H1 (cell line): ENCODE measurements around the gene ARID5B. TPM values are rescaled to one million over a fixed set of nuclear protein-coding genes. Genes with fewer than 3 reads are reported as not detected.

Experiments used
- CTCF ChIA-PET: fragments of 300-600 bp; sonication (Branson Sonifier 250); formaldehyde crosslinking; loops from one replicate; lab custom pipeline; 2021; ENCODE audit not compliant: partially characterized antibody; lab: Charles Lee
- POLR2A ChIA-PET: fragments of 300-600 bp; sonication (Branson Sonifier 250); formaldehyde crosslinking; loops from one replicate; lab custom pipeline; 2021; ENCODE audit warnings: inconsistent platforms; ENCODE audit not compliant: partially characterized antibody; lab: Charles Lee
- DNase-seq, 2 experiments: peaks; one replicate each; pipeline versions ENCODE4 v3.0.0 to v3.0.0-alpha.2; 2010 to 2022; ENCODE audit warnings: low spot score in 2 of 2, low read depth in 1 of 2, mixed read lengths in 1 of 2
- FAIRE-seq: peaks from 2 replicates; lab custom pipeline; 2011; peaks lifted over from hg19 to GRCh38; lab: Jason Lieb, UNC
- H2AFZ ChIP-seq: 2 replicates; pipeline ENCODE4 v1.8.1; 2012; ENCODE audit warnings: low read length, inconsistent platforms
- H2AK5ac ChIP-seq: 2 replicates; pipeline ENCODE4 v1.6.1; 2013; ENCODE audit warnings: low read depth, low read length
- H2BK120ac ChIP-seq: replicated peaks from 2 replicates; pipeline ENCODE3; 2013; ENCODE audit warnings: low read depth, low read length, inconsistent platforms
- H2BK12ac ChIP-seq: 2 replicates; pipeline ENCODE4 v1.6.1; 2013; ENCODE audit warnings: low read depth, low read length
- H2BK15ac ChIP-seq: 2 replicates; pipeline ENCODE4 v1.6.1; 2013; ENCODE audit warnings: low read length
- H2BK20ac ChIP-seq: 2 replicates; pipeline ENCODE4 v1.6.1; 2013; ENCODE audit warnings: low read length
- H2BK5ac ChIP-seq: 2 replicates; pipeline ENCODE4 v1.6.1; 2013; ENCODE audit warnings: low read depth, low read length
- H3K14ac ChIP-seq: 2 replicates; pipeline ENCODE4 v1.6.1; 2013; ENCODE audit warnings: inconsistent platforms; ENCODE audit not compliant: insufficient read length
- H3K18ac ChIP-seq: 2 replicates; pipeline ENCODE4 v1.6.1; 2013; ENCODE audit warnings: low read length; ENCODE audit errors: extremely low read depth
- H3K23ac ChIP-seq: 2 replicates; pipeline ENCODE4 v1.6.1; 2013; ENCODE audit warnings: inconsistent platforms; ENCODE audit not compliant: insufficient read length
- H3K23me2 ChIP-seq: 2 replicates; pipeline ENCODE4 v1.6.1; 2013; ENCODE audit warnings: low read depth, low read length
- H3K27ac ChIP-seq: 2 replicates; pipeline ENCODE4 v1.6.1; 2011; ENCODE audit warnings: low read depth, low read length, inconsistent platforms
- H3K27me3 ChIP-seq, 4 experiments: replicated peaks in 1 of 4; 1 replicate in 1 of 4; 2 replicates in 3 of 4; pipeline versions ENCODE4 v1.6.1 to v1.8.1; 2011 to 2013; ENCODE audit warnings: low read length in 3 of 4, mild to moderate bottlenecking in 3 of 4, inconsistent platforms in 2 of 4, mixed read lengths in 2 of 4, moderate library complexity in 1 of 4; ENCODE audit not compliant: control insufficient read depth in 3 of 4, insufficient read depth in 3 of 4; ENCODE audit errors: extremely low read depth in 1 of 4
- H3K36me3 ChIP-seq, 4 experiments: 2 replicates each; pipeline versions ENCODE4 v1.6.1 to v1.8.1; 2011 to 2013; ENCODE audit warnings: mild to moderate bottlenecking in 4 of 4, low read length in 3 of 4, moderate library complexity in 2 of 4, control low read depth in 1 of 4, inconsistent platforms in 1 of 4; ENCODE audit not compliant: insufficient read depth in 4 of 4, control insufficient read depth in 2 of 4
- H3K4ac ChIP-seq: replicated peaks from 2 replicates; pipeline ENCODE3; 2013; ENCODE audit warnings: low read length, low read depth, mixed read lengths, inconsistent platforms; ENCODE audit not compliant: insufficient read length
- H3K4me1 ChIP-seq, 4 experiments: replicated peaks in 1 of 4; 1 replicate in 1 of 4; 2 replicates in 3 of 4; pipeline versions ENCODE4 v1.6.1 to v1.8.1; 2011 to 2013; ENCODE audit warnings: low read length in 3 of 4, inconsistent platforms in 2 of 4, mixed read lengths in 1 of 4; ENCODE audit not compliant: insufficient read depth in 4 of 4, control insufficient read depth in 3 of 4
- H3K4me2 ChIP-seq, 2 experiments: 2 replicates each; pipeline versions ENCODE4 v1.6.1 to v1.8.1; 2011 to 2013; ENCODE audit warnings: low read depth in 2 of 2, low read length in 2 of 2, control low read depth in 1 of 2, inconsistent platforms in 1 of 2, mild to moderate bottlenecking in 1 of 2; ENCODE audit not compliant: insufficient read depth in 1 of 2
- H3K4me3 ChIP-seq, 4 experiments: fragments of 200-600, 300-600 bp in 1 of 4; sonication (generic), shearing (Covaris generic), sonication (Bioruptor Twin) in 1 of 4; 2 replicates each; pipeline versions ENCODE4 v1.5.1 to v1.8.1; 2011 to 2016; ENCODE audit warnings: low read length in 4 of 4, low read depth in 3 of 4, control low read depth in 2 of 4, inconsistent platforms in 2 of 4, mild to moderate bottlenecking in 2 of 4, mixed read lengths in 1 of 4, moderate library complexity in 1 of 4; ENCODE audit not compliant: insufficient read depth in 2 of 4; ENCODE audit errors: extremely low read depth in 1 of 4
- H3K56ac ChIP-seq: replicated peaks from 2 replicates; pipeline ENCODE3; 2013; ENCODE audit warnings: low read depth, mild to moderate bottlenecking, mixed read lengths, low read length, inconsistent platforms; ENCODE audit not compliant: insufficient read length
- H3K79me1 ChIP-seq: 2 replicates; pipeline ENCODE4 v1.6.1; 2013; ENCODE audit warnings: low read depth, low read length, control low read depth
- H3K79me2 ChIP-seq, 2 experiments: 2 replicates each; pipeline versions ENCODE4 v1.6.1 to v1.8.1; 2012 to 2013; ENCODE audit warnings: low read length in 2 of 2, mild to moderate bottlenecking in 2 of 2, inconsistent platforms in 1 of 2; ENCODE audit not compliant: insufficient read depth in 2 of 2, control insufficient read depth in 1 of 2
- H3K9ac ChIP-seq, 4 experiments: replicated peaks in 1 of 4; 1 replicate in 1 of 4; 2 replicates in 3 of 4; pipeline versions ENCODE4 v1.6.1 to v1.8.1; 2011 to 2013; ENCODE audit warnings: low read depth in 3 of 4, low read length in 3 of 4, control low read depth in 2 of 4, mild to moderate bottlenecking in 2 of 4, moderate library complexity in 2 of 4, inconsistent platforms in 1 of 4; ENCODE audit errors: extremely low read depth in 1 of 4
- H3K9me3 ChIP-seq, 2 experiments: 2 replicates each; pipeline versions ENCODE4 v1.6.1 to v1.8.1; 2012 to 2013; ENCODE audit warnings: mild to moderate bottlenecking in 2 of 2, moderate library complexity in 2 of 2, control low read depth in 1 of 2, inconsistent platforms in 1 of 2, low read depth in 1 of 2, low read length in 1 of 2, mixed read lengths in 1 of 2; ENCODE audit not compliant: insufficient read depth in 2 of 2
- H4K20me1 ChIP-seq, 2 experiments: replicated peaks in 1 of 2; 2 replicates each; pipeline versions ENCODE3 to v1.8.1; 2011 to 2013; ENCODE audit warnings: inconsistent platforms in 2 of 2, low read length in 2 of 2, mild to moderate bottlenecking in 1 of 2; ENCODE audit not compliant: insufficient read depth in 2 of 2, control insufficient read depth in 1 of 2
- H4K5ac ChIP-seq: 2 replicates; pipeline ENCODE4 v1.6.1; 2013; ENCODE audit warnings: low read length, low read depth, mixed read lengths, inconsistent platforms; ENCODE audit not compliant: insufficient read length
- H4K8ac ChIP-seq: 2 replicates; pipeline ENCODE4 v1.8.0; 2013; ENCODE audit warnings: mild to moderate bottlenecking, moderate library complexity, low read length, inconsistent platforms; ENCODE audit not compliant: insufficient read depth; ENCODE audit errors: extremely low read depth
- H4K91ac ChIP-seq: replicated peaks from 2 replicates; pipeline ENCODE3; 2013; ENCODE audit warnings: low read length, mixed read lengths, inconsistent platforms; ENCODE audit not compliant: insufficient read length
- HDAC6 ChIP-seq: IDR thresholded peaks from one replicate; pipeline ENCODE4 v1.7.1; 2012; ENCODE audit warnings: low read depth, mild to moderate bottlenecking, inconsistent platforms, low read length, moderate library complexity
- MAX ChIP-seq: IDR thresholded peaks from 2 replicates; pipeline ENCODE4 v1.6.1; 2012; ENCODE audit warnings: inconsistent platforms
- TCF12 ChIP-seq: IDR thresholded peaks from 2 replicates; pipeline ENCODE4 v1.6.1; 2011; ENCODE audit warnings: low read depth, mild to moderate bottlenecking, low read length
- TEAD4 ChIP-seq: IDR thresholded peaks from 2 replicates; pipeline ENCODE4 v1.6.1; 2012; ENCODE audit warnings: low read depth, low read length, inconsistent platforms, mixed read lengths
- YY1 ChIP-seq: IDR thresholded peaks from 2 replicates; pipeline ENCODE4 v1.6.1; 2011; ENCODE audit warnings: low read depth, mild to moderate bottlenecking, low read length
- WGBS, 2 experiments: shearing (Covaris generic) in 1 of 2; methylation state at CpG; one replicate each; pipeline versions ENCODE4 v1.1.6 to v1.1.7; 2013 to 2015; ENCODE audit warnings: low lambda C conversion rate in 2 of 2, mixed read lengths in 2 of 2, inconsistent platforms in 1 of 2, low coverage in 1 of 2, missing lambda C conversion rate in 1 of 2; ENCODE audit not compliant: insufficient replicate concordance in 2 of 2, insufficient coverage in 1 of 2, insufficient read length in 1 of 2; ENCODE audit errors: extremely low coverage in 1 of 2, missing lambda C conversion rate in 1 of 2; 5-methylcytosine and 5-hydroxymethylcytosine counted together
- polyA plus RNA-seq, 7 experiments: library from polyadenylated mRNA; depleted of rRNA in 3 of 7; stranded (reverse) in 5 of 7; unstranded in 2 of 7; fragments of >200 nt in 5 of 7; fragments of 200-250 nt in 2 of 7; gene quantifications; 1 replicate in 5 of 7; 2 replicates in 1 of 7; 4 replicates in 1 of 7; pipeline versions ENCODE4 v1.2.1 to v1.2.3, GENCODE V29; 2011 to 2013; ENCODE audit warnings: missing spikeins in 2 of 7, mixed read lengths in 2 of 7
- total RNA-seq: library from RNA; stranded (reverse); fragmentation: NEBNext Ultra II Directional; extraction: Animal tissue kit (Norgen Biotek cat#: 25700); gene quantifications from 2 replicates; pipeline ENCODE4 v1.2.1, GENCODE V29; 2021

ARID5B gene
- total and polyA plus RNA-seq, 2 of the 8 experiments (the other 6 are each of a cell fraction or from before 2014, with no cell fraction given) = 0.21 to 1.1 TPM

- Histone ChIP-seq H3K27ac (no peak overlapping the region), H4K8ac (no peak overlapping the region)
- WGBS, 2 experiments = 77% methylated on average over 5 of the region's 5 CpGs; no CpG with 5 or more reads in 1 of the 2 experiments
Measured at GRCh38 chr10:62081341-62082270, 180.1 kb downstream of the ARID5B start.

More at GRCh38 chr10:62081341-62082270, 180.1 kb downstream of the ARID5B start:
- no peaks in the 10 kb centered on the region for H3K36me3 ChIP-seq
- no peak overlapping the region for H2BK12ac ChIP-seq
- no peak overlapping the region for H2BK15ac ChIP-seq
- H3K79me2 ChIP-seq = no peaks in the 10 kb centered on the region
- H3K4ac ChIP-seq = no peak overlapping the region
- H3K23ac ChIP-seq = no peak overlapping the region
- H3K23me2 ChIP-seq = no peaks in the 10 kb centered on the region
- no peak overlapping the region for H2BK120ac ChIP-seq
- CTCF ChIA-PET = interaction anchor here (0.8 to 0.9 kb wide), 2 partner anchors 14 to 40 kb away, joined by 3 read pairs; no protein-coding TSS in a partner anchor
- no peaks in the 10 kb centered on the region for H3K27me3 ChIP-seq
- H3K18ac ChIP-seq = no peak overlapping the region
- H3K4me1 ChIP-seq = no peaks in the 10 kb centered on the region
- no peak overlapping the region for H3K9ac ChIP-seq
- TF ChIP-seq HDAC6 = no peak
- no peak for TF ChIP-seq MAX
- TF ChIP-seq TEAD4 = no peak
- no peak for TF ChIP-seq YY1
- no peak for TF ChIP-seq TCF12
- H3K9me3 ChIP-seq = no peaks in the 10 kb centered on the region
- no peak overlapping the region for H4K5ac ChIP-seq
- no peaks in the 10 kb centered on the region for H3K79me1 ChIP-seq
- H4K91ac ChIP-seq = no peak overlapping the region
- no peak overlapping the region for H3K4me3 ChIP-seq
- H4K20me1 ChIP-seq = no peaks in the 10 kb centered on the region
- no peak overlapping the region for H2AK5ac ChIP-seq
- no peak overlapping the region for H2BK20ac ChIP-seq
- POLR2A ChIA-PET = interaction anchor here (1.3 kb wide), 1 partner anchor 13 kb away, joined by 4 read pairs; no protein-coding TSS in a partner anchor
- no peak overlapping the region for H2BK5ac ChIP-seq
- no peak overlapping the region for H3K4me2 ChIP-seq
- DNase-seq = no peak
- no peak overlapping the region for H2AFZ ChIP-seq
- H3K14ac ChIP-seq = no peak overlapping the region
- H3K56ac ChIP-seq = no peak overlapping the region
- FAIRE-seq = no peak
